ENCODE results near the gene SEC16A.

The SEC16A gene

GRCh38 chr9:136517012-136517743, 34.3 kb upstream of the SEC16A start:
- no peak for FAIRE-seq

GRCh38 chr9:136516191-136516654, 33.4 kb upstream of the SEC16A start:
- no peak for FAIRE-seq

- FAIRE-seq: no peak
Measured at GRCh38 chr9:136515276-136515675, 32.4 kb upstream of the SEC16A start.

- no peak for FAIRE-seq
Measured at GRCh38 chr9:136514022-136514714, 31.3 kb upstream of the SEC16A start.

- FAIRE-seq: no peak
Measured at GRCh38 chr9:136513191-136513590, 30.4 kb upstream of the SEC16A start.

- FAIRE-seq: no peak
Measured at GRCh38 chr9:136512651-136513071, 29.8 kb upstream of the SEC16A start.

GRCh38 chr9:136511670-136512592, 29.1 kb upstream of the SEC16A start:
- no peak for FAIRE-seq

- FAIRE-seq: no peak
Measured at GRCh38 chr9:136511144-136511669, 28.4 kb upstream of the SEC16A start.

GRCh38 chr9:136510561-136510960, 27.7 kb upstream of the SEC16A start:
- FAIRE-seq: no peak

- no peak for FAIRE-seq
Measured at GRCh38 chr9:136509549-136509948, 26.7 kb upstream of the SEC16A start.

GRCh38 chr9:136508729-136509500, 26.1 kb upstream of the SEC16A start:
- FAIRE-seq: no peak

GRCh38 chr9:136507992-136508375, 25.1 kb upstream of the SEC16A start:
- FAIRE-seq: no peak

GRCh38 chr9:136507221-136507991, 24.6 kb upstream of the SEC16A start:
- FAIRE-seq: no peak

- no peak for FAIRE-seq
Measured at GRCh38 chr9:136506425-136506824, 23.6 kb upstream of the SEC16A start.

- FAIRE-seq: no peak
Measured at GRCh38 chr9:136505406-136506403, 22.9 kb upstream of the SEC16A start.

- no peak for FAIRE-seq
Measured at GRCh38 chr9:136504512-136505348, 21.9 kb upstream of the SEC16A start.

GRCh38 chr9:136502940-136503550, 20.2 kb upstream of the SEC16A start:
- no peak for FAIRE-seq

- FAIRE-seq: no peak
Measured at GRCh38 chr9:136502196-136502595, 19.4 kb upstream of the SEC16A start.

GRCh38 chr9:136501686-136502085, 18.8 kb upstream of the SEC16A start:
- no peak for FAIRE-seq
